NB4 (cell line): ENCODE results near the gene SCYGR4.

ENCODE experiments used
- MAX ChIP-seq: IDR thresholded peaks from 2 replicates; pipeline ENCODE4 v1.6.1; 2011; ENCODE audit warnings: low read depth, low read length
- TF ChIP-seq, protein P1 (sequence below): IDR thresholded peaks from one replicate; pipeline ENCODE4 v1.5.1; 2012; ENCODE audit warnings: low read depth, low read length

GRCh38 chr2:227665189-227665940 lies 48.1 kb downstream of the SCYGR4 start:
- no peak for TF ChIP-seq MAX
- TF ChIP-seq, protein P1, sequence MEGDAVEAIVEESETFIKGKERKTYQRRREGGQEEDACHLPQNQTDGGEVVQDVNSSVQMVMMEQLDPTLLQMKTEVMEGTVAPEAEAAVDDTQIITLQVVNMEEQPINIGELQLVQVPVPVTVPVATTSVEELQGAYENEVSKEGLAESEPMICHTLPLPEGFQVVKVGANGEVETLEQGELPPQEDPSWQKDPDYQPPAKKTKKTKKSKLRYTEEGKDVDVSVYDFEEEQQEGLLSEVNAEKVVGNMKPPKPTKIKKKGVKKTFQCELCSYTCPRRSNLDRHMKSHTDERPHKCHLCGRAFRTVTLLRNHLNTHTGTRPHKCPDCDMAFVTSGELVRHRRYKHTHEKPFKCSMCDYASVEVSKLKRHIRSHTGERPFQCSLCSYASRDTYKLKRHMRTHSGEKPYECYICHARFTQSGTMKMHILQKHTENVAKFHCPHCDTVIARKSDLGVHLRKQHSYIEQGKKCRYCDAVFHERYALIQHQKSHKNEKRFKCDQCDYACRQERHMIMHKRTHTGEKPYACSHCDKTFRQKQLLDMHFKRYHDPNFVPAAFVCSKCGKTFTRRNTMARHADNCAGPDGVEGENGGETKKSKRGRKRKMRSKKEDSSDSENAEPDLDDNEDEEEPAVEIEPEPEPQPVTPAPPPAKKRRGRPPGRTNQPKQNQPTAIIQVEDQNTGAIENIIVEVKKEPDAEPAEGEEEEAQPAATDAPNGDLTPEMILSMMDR, result no peak
